IPS DF 6.9 (cell line): ENCODE measurements around the gene RPL28.
A peak's percentile ranks its signal among the peaks of the same experiment; 100 is the strongest.

Experiments
- DNase-seq: peaks from one replicate; pipeline ENCODE4 v3.0.0-alpha.2; 2013; ENCODE audit warnings: low read depth, low spot score
- H3K27ac ChIP-seq: one replicate; pipeline ENCODE4 v1.5.1; 2013; ENCODE audit warnings: low read length, control low read depth
- H3K27me3 ChIP-seq: 2 replicates; pipeline ENCODE4 v1.6.1; 2013; ENCODE audit warnings: mild to moderate bottlenecking, low read length; ENCODE audit not compliant: control insufficient read depth, insufficient read depth
- H3K36me3 ChIP-seq: 2 replicates; pipeline ENCODE4 v1.6.1; 2013; ENCODE audit warnings: low read length; ENCODE audit not compliant: control insufficient read depth, insufficient read depth
- H3K4me1 ChIP-seq: 2 replicates; pipeline ENCODE4 v1.6.1; 2013; ENCODE audit warnings: low read length; ENCODE audit not compliant: control insufficient read depth, insufficient read depth
- H3K4me3 ChIP-seq: 2 replicates; pipeline ENCODE4 v1.5.1; 2013; ENCODE audit warnings: mild to moderate bottlenecking, low read length
- H3K9me3 ChIP-seq: 2 replicates; pipeline ENCODE4 v1.6.1; 2013; ENCODE audit warnings: low read length, inconsistent platforms; ENCODE audit not compliant: control insufficient read depth, insufficient read depth
- WGBS: extraction: QIAGEN DNeasy Blood & Tissue Kit; methylation state at CpG from one replicate; pipeline ENCODE4 v1.1.7; 2013; ENCODE audit warnings: mixed read lengths, missing lambda C conversion rate; ENCODE audit not compliant: insufficient read length, insufficient coverage; 5-methylcytosine and 5-hydroxymethylcytosine counted together

Gene RPL28

GRCh38 chr19:55366790-55367189 lies 18.9 kb upstream of the RPL28 start:
- no peak overlapping the region for H3K4me3 ChIP-seq
- H3K27ac ChIP-seq = no peak overlapping the region
- peaks cover 10% of the 10 kb centered on the region; the same call in 1 of the 2 replicates for H3K27me3 ChIP-seq
- H3K36me3 ChIP-seq = no peaks in the 10 kb centered on the region
- no peak for DNase-seq
- no peaks in the 10 kb centered on the region for H3K9me3 ChIP-seq
- H3K4me1 ChIP-seq = peaks cover 4% of the 10 kb centered on the region; the same call in 1 of the 2 replicates
- whole genome bisulfite sequencing = no CpG with 5 or more reads among the region's 3 CpGs

GRCh38 chr19:55368106-55368505 lies 17.6 kb upstream of the RPL28 start:
- Histone ChIP-seq H3K4me1 (peaks cover 4% of the 10 kb centered on the region), H3K36me3 (no peaks in the 10 kb centered on the region), H3K27ac (no peak overlapping the region), H3K9me3 (no peaks in the 10 kb centered on the region), H3K27me3 (peaks cover 14% of the 10 kb centered on the region; the same call in 1 of the 2 replicates), H3K4me3 (no peak overlapping the region)
- no peak for DNase-seq
- WGBS = no CpG with 5 or more reads among the region's 16 CpGs

GRCh38 chr19:55368701-55369563 lies 16.8 kb upstream of the RPL28 start:
- H3K36me3 ChIP-seq = no peaks in the 10 kb centered on the region
- no peak overlapping the region for H3K27ac ChIP-seq
- H3K27me3 ChIP-seq = peaks cover 14% of the 10 kb centered on the region; the same call in 1 of the 2 replicates
- WGBS = no CpG with 5 or more reads among the region's 54 CpGs
- H3K9me3 ChIP-seq = no peaks in the 10 kb centered on the region
- H3K4me3 ChIP-seq = peak overlapping the region; percentile 32; the same call in 1 of the 2 replicates
- peaks cover 7% of the 10 kb centered on the region for H3K4me1 ChIP-seq
- no peak for DNase-seq

- no peak overlapping the region for H3K27ac ChIP-seq
- peaks cover 14% of the 10 kb centered on the region; the same call in 1 of the 2 replicates for H3K27me3 ChIP-seq
- peak overlapping the region; percentile 46; the same call in 1 of the 2 replicates for H3K4me3 ChIP-seq
Measured at GRCh38 chr19:55369653-55370304, 16.0 kb upstream of the RPL28 start.

GRCh38 chr19:55370305-55370988 lies 15.3 kb upstream of the RPL28 start, which contains the start of gene IL11:
Gene IL11, minus strand, starts transcription at chr19:55370463. Its CDS starts 153 bp downstream, at chr19:55370310.
- Histone ChIP-seq H3K9me3 (no peaks in the 10 kb centered on the region), H3K36me3 (no peaks in the 10 kb centered on the region), H3K4me1 (peaks cover 10% of the 10 kb centered on the region), H3K27me3 (peaks cover 14% of the 10 kb centered on the region; the same call in 1 of the 2 replicates), H3K4me3 (peak within 1 kb of the TSS; percentile 46; the same call in 1 of the 2 replicates), H3K27ac (no peak within 1 kb of the TSS)
- no CpG with 5 or more reads among the region's 32 CpGs for WGBS
- no peak for DNase-seq

More at GRCh38 chr19:55369653-55370304, 16.0 kb upstream of the RPL28 start:
- DNase-seq = no peak
- WGBS = no CpG with 5 or more reads among the region's 59 CpGs
- Histone ChIP-seq H3K36me3 (no peaks in the 10 kb centered on the region), H3K4me1 (peaks cover 10% of the 10 kb centered on the region), H3K9me3 (no peaks in the 10 kb centered on the region)

- no peak for DNase-seq
- Histone ChIP-seq H3K9me3 (no peaks in the 10 kb centered on the region), H3K27me3 (peaks cover 14% of the 10 kb centered on the region; the same call in 1 of the 2 replicates), H3K36me3 (no peaks in the 10 kb centered on the region), H3K4me1 (peaks cover 14% of the 10 kb centered on the region), H3K4me3 (no peak overlapping the region), H3K27ac (no peak overlapping the region)
- WGBS = no CpG with 5 or more reads among the region's 24 CpGs
Measured at GRCh38 chr19:55372316-55373081, 13.2 kb upstream of the RPL28 start.

DNA sequence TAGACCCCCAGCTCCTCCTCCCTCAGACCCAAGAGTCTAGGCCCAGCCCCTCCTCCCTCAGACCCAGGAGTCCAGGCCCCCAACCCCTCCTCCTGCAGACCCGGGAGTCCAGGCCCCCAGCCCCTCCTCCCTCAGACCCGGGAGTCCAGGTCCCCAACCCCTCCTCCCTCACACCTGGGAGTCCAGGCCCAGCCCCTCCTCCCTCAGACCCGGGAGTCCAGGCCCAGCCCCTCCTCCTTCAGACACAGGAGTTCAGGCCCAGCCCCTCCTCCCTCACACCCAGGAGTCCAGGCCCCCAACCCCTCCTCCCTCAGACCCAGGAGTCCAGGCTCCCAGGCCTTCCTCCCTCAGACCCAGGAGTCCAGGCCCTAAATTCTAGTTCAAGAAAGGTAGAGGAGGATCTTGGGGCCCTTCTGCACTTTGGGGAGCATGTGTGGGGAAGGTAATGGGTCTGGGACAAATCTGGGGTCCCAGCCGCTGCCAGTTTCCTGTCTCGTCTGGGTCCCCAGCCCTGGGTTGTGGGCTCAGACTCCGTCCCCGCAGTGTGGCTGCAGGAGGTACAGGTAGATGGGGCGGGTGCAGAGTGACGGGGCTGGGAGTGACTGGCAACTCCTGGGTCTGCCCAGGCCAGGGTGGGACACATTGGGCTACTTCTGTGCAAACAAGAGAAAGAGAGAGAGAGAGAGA lies 12.3 kb upstream of the RPL28 start:
- Histone ChIP-seq H3K27ac (no peak overlapping the region), H3K4me1 (peaks cover 15% of the 10 kb centered on the region), H3K4me3 (no peak overlapping the region), H3K27me3 (peaks cover 12% of the 10 kb centered on the region; the same call in 1 of the 2 replicates), H3K9me3 (no peaks in the 10 kb centered on the region), H3K36me3 (no peaks in the 10 kb centered on the region)
- no CpG with 5 or more reads among the region's 9 CpGs for WGBS
- no peak for DNase-seq

- H3K27me3 ChIP-seq = peaks cover 12% of the 10 kb centered on the region; the same call in 1 of the 2 replicates
- no peak for DNase-seq
- no CpG with 5 or more reads among the region's 31 CpGs for WGBS
- no peaks in the 10 kb centered on the region for H3K9me3 ChIP-seq
- H3K4me1 ChIP-seq = peaks cover 15% of the 10 kb centered on the region
- H3K36me3 ChIP-seq = no peaks in the 10 kb centered on the region
- H3K27ac ChIP-seq = no peak overlapping the region
- no peak overlapping the region for H3K4me3 ChIP-seq
Measured at GRCh38 chr19:55373993-55374757, 11.6 kb upstream of the RPL28 start.
